ENCODE measurements around the gene BCS1L.

The BCS1L gene

DNA sequence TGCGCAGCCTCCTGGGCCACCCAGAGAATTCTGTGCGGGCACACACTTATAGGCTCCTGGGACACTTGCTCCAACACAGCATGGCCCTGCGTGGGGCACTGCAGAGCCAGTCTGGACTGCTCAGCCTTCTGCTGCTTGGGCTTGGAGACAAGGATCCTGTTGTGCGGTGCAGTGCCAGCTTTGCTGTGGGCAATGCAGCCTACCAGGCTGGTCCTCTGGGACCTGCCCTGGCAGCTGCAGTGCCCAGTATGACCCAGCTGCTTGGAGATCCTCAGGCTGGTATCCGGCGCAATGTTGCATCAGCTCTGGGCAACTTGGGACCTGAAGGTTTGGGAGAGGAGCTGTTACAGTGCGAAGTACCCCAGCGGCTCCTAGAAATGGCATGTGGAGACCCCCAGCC lies 39.4 kb downstream of the BCS1L start:
- ChIA-PET POLR2A (interaction anchor here (0.5 kb wide), 1 partner anchor 580 kb away, joined by 3 read pairs; no protein-coding TSS in a partner anchor), CTCF (no interaction called here)
- TF ChIP-seq L3MBTL2 (conservative IDR thresholded peaks at IDR 0.05) (no peak), FOXM1 (IDR thresholded peaks at IDR 0.05; ENCODE audit: borderline replicate concordance) (no peak), SUZ12 (IDR thresholded peaks at IDR 0.05) (no peak), ZNF384 (IDR thresholded peaks at IDR 0.05) (no peak), NFRKB (IDR thresholded peaks at IDR 0.05) (no peak), SP1 (IDR thresholded peaks at IDR 0.05) (no peak), FOXK2 (IDR thresholded peaks at IDR 0.05) (no peak), TARDBP (IDR thresholded peaks at IDR 0.05) (no peak), ARNT (IDR thresholded peaks at IDR 0.05) (no peak), CTBP1 (IDR thresholded peaks at IDR 0.05; ENCODE audit: borderline replicate concordance) (no peak), HDGF (IDR thresholded peaks at IDR 0.05; ENCODE audit: borderline replicate concordance) (no peak), LEF1 (IDR thresholded peaks at IDR 0.05; ENCODE audit: borderline replicate concordance) (no peak)
- TF ChIP-seq, protein P1, sequence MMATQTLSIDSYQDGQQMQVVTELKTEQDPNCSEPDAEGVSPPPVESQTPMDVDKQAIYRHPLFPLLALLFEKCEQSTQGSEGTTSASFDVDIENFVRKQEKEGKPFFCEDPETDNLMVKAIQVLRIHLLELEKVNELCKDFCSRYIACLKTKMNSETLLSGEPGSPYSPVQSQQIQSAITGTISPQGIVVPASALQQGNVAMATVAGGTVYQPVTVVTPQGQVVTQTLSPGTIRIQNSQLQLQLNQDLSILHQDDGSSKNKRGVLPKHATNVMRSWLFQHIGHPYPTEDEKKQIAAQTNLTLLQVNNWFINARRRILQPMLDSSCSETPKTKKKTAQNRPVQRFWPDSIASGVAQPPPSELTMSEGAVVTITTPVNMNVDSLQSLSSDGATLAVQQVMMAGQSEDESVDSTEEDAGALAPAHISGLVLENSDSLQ (IDR thresholded peaks at IDR 0.05) = no peak

DNA sequence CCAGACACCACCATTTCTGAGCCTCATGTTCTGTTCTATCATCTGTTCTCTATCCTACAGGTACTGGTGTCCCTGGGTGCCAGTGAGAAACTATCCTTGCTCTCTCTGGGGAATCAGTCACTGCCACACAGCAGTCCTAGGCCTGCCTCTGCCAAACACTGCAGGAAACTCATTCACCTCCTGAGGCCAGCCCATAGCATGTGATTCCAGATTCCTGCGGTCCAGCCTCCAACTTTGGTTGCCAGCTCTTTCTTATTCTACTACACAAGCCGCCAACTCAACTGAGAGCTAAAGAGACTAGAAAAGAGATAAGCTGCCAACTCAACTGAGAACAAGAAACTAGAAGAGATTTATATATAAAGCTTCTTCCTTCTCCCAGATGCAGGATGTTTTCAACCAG lies 42.3 kb downstream of the BCS1L start:
- POLR2A ChIA-PET = interaction anchor here (0.8 kb wide), 1 partner anchor 8 kb away, joined by 3 read pairs; no protein-coding TSS in a partner anchor
- CTCF ChIA-PET = no interaction called here
- DNase-seq (ENCODE audit: extremely low spot score) = no peak
- TF ChIP-seq HDGF (IDR thresholded peaks at IDR 0.05; ENCODE audit: borderline replicate concordance) (no peak), ELF4 (IDR thresholded peaks at IDR 0.05) (no peak), SUZ12 (IDR thresholded peaks at IDR 0.05) (no peak), SP1 (IDR thresholded peaks at IDR 0.05) (no peak), FOXA1 (IDR thresholded peaks at IDR 0.05) (no peak), BHLHE40 (IDR thresholded peaks at IDR 0.05; ENCODE audit: borderline replicate concordance) (no peak), FOXM1 (IDR thresholded peaks at IDR 0.05; ENCODE audit: borderline replicate concordance) (no peak), LEF1 (IDR thresholded peaks at IDR 0.05; ENCODE audit: borderline replicate concordance) (no peak), L3MBTL2 (conservative IDR thresholded peaks at IDR 0.05) (no peak), NFRKB (IDR thresholded peaks at IDR 0.05) (no peak), CTBP1 (IDR thresholded peaks at IDR 0.05; ENCODE audit: borderline replicate concordance) (no peak), FOXK2 (IDR thresholded peaks at IDR 0.05) (no peak), ZNF384 (IDR thresholded peaks at IDR 0.05) (no peak), ARNT (IDR thresholded peaks at IDR 0.05) (no peak), TARDBP (IDR thresholded peaks at IDR 0.05) (no peak)
- TF ChIP-seq, protein P1 (IDR thresholded peaks at IDR 0.05) = no peak

More for the DNA sequence above, 39.4 kb downstream of the BCS1L start:
- no peak for DNase-seq (ENCODE audit: extremely low spot score)

DNA sequence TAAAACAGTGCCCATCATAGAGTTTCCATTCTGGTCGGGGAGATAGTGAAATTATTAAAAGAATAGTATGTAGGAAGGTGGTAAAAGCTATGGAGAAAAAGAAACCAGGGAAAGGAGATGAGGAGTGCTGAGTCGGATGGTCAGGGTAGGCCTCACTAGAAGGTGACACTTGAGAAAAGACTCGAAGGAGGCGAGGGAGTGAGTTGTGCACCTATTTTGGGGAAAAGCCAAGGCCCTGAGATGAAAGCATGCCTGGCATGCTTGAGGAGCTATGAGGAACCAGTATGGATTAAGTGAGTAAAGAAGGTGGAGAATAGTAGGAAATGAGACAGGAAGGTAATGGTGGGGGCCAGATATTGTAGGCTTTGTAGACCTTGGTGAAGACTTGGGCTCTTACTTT lies 43.9 kb downstream of the BCS1L start:
- ChIA-PET CTCF (no interaction called here), POLR2A (no interaction called here)
- TF ChIP-seq NFRKB (IDR thresholded peaks at IDR 0.05) (no peak), FOXA1 (IDR thresholded peaks at IDR 0.05) (no peak), LEF1 (IDR thresholded peaks at IDR 0.05; ENCODE audit: borderline replicate concordance) (no peak), FOXK2 (IDR thresholded peaks at IDR 0.05) (no peak), SP1 (IDR thresholded peaks at IDR 0.05) (no peak), L3MBTL2 (conservative IDR thresholded peaks at IDR 0.05) (no peak), TARDBP (IDR thresholded peaks at IDR 0.05) (no peak), CTBP1 (IDR thresholded peaks at IDR 0.05; ENCODE audit: borderline replicate concordance) (no peak), ELF4 (IDR thresholded peaks at IDR 0.05) (no peak), ARNT (IDR thresholded peaks at IDR 0.05) (no peak), BHLHE40 (IDR thresholded peaks at IDR 0.05; ENCODE audit: borderline replicate concordance) (no peak), HDGF (IDR thresholded peaks at IDR 0.05; ENCODE audit: borderline replicate concordance) (no peak), FOXM1 (IDR thresholded peaks at IDR 0.05; ENCODE audit: borderline replicate concordance) (no peak), SUZ12 (IDR thresholded peaks at IDR 0.05) (no peak)
- TF ChIP-seq, protein P1 (IDR thresholded peaks at IDR 0.05) = no peak
- DNase-seq (ENCODE audit: extremely low spot score) = no peak

DNA sequence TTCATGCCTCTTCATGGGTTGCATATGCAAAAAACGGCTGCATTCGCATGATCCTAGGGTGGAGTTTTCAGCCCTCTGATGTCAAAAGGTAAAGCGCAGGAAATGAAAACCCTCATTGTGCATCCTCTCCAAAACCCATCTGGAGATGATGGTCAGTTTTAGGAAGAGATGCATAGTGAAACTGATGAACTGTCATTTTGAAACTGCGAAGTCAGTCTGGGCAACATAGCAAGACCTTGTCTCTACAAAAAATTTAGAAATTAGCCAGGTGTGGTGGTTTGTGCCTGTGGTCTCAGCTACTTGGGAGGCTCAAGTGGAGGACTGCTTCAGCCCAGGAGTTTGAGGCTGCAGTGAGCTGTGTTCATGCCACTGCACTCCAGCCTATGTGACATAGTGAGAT lies 48.6 kb downstream of the BCS1L start:
- TF ChIP-seq BHLHE40 (IDR thresholded peaks at IDR 0.05; ENCODE audit: borderline replicate concordance) (no peak), HDGF (IDR thresholded peaks at IDR 0.05; ENCODE audit: borderline replicate concordance) (no peak), LEF1 (IDR thresholded peaks at IDR 0.05; ENCODE audit: borderline replicate concordance) (no peak), NFRKB (IDR thresholded peaks at IDR 0.05) (no peak), TARDBP (IDR thresholded peaks at IDR 0.05) (no peak)
- ChIA-PET POLR2A (no interaction called here), CTCF (interaction anchor here (0.8 to 1.1 kb wide), 2 partner anchors 11 to 21 kb away, joined by 3 read pairs; no protein-coding TSS in a partner anchor)
- no peak for DNase-seq (ENCODE audit: extremely low spot score)

DNA sequence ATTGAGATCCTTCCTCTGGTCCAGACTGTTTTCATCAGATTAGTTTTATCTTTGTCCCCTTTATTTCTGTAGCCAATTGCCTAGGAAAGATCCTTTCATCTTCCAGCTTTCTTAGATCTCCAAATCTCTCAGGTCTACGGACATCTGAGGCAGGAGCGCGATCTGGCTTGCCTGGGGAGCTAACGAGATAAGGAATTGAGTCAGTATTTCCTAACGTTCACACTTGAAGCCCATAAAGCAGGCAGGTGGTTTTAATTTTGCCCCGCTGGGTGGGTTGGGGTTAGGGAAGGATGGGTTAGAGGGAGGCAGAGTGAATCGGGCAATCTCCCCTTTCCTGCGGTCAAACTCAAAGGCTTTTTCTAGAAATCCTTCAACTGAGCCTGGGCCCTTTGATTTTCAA lies 50.4 kb downstream of the BCS1L start:
- ChIA-PET POLR2A (interaction anchor here (0.5 to 1.3 kb wide), 7 partner anchors 8 to 106 kb away, joined by 3 to 11 read pairs (median 4); partner anchors contain the start of genes BCS1L and ZNF142), CTCF (interaction anchor here (0.6 to 2.3 kb wide), 10 partner anchors 9 to 240 kb away, joined by 3 to 12 read pairs (median 4); partner anchors contain the start of genes BCS1L and ZNF142)
- TF ChIP-seq L3MBTL2 (conservative IDR thresholded peaks at IDR 0.05) = no peak
- TF ChIP-seq BHLHE40 (IDR thresholded peaks at IDR 0.05; ENCODE audit: borderline replicate concordance) = no peak
- TF ChIP-seq SUZ12 (IDR thresholded peaks at IDR 0.05) = no peak
- TF ChIP-seq HDGF (IDR thresholded peaks at IDR 0.05; ENCODE audit: borderline replicate concordance) = no peak
- TF ChIP-seq ELF4 (IDR thresholded peaks at IDR 0.05) = no peak
- TF ChIP-seq FOXM1 (IDR thresholded peaks at IDR 0.05; ENCODE audit: borderline replicate concordance) = no peak
- no peak for TF ChIP-seq ARNT (IDR thresholded peaks at IDR 0.05)
- no peak for TF ChIP-seq SP1 (IDR thresholded peaks at IDR 0.05)
- no peak for TF ChIP-seq FOXK2 (IDR thresholded peaks at IDR 0.05)
- TF ChIP-seq LEF1 (IDR thresholded peaks at IDR 0.05; ENCODE audit: borderline replicate concordance) = no peak
- TF ChIP-seq ZNF384 (IDR thresholded peaks at IDR 0.05) = no peak
- no peak for TF ChIP-seq NFRKB (IDR thresholded peaks at IDR 0.05)
- TF ChIP-seq, protein P1 (IDR thresholded peaks at IDR 0.05) = no peak
- no peak for TF ChIP-seq FOXA1 (IDR thresholded peaks at IDR 0.05)
- no peak for TF ChIP-seq CTBP1 (IDR thresholded peaks at IDR 0.05; ENCODE audit: borderline replicate concordance)
- no peak for TF ChIP-seq TARDBP (IDR thresholded peaks at IDR 0.05)
- DNase-seq (ENCODE audit: extremely low spot score) = no peak
